Naive thymus-derived CD4-positive, alpha-beta T cell (primary cell): ENCODE measurements around the gene HOXD9. TPM values are rescaled to one million over a fixed set of nuclear protein-coding genes. Genes with fewer than 3 reads are reported as not detected.

Experiments used
- ATAC-seq: fragments of 150-1000 bp; cut with Tn5 transposase; 2 replicates; pipeline ENCODE4 v1.10.0; 2021; ENCODE audit warnings: mild to moderate bottlenecking, moderate library complexity
- CTCF ChIA-PET: fragments of 350-600 bp; sonication (Branson Sonifier 250); formaldehyde crosslinking; loops from one replicate; lab custom pipeline; 2021; ENCODE audit warnings: antibody characterized with exemption; lab: Charles Lee
- POLR2A ChIA-PET: fragments of 350-600 bp; sonication (Branson Sonifier 250); formaldehyde crosslinking; loops from one replicate; lab custom pipeline; 2021; ENCODE audit warnings: antibody characterized with exemption, inconsistent platforms; lab: Charles Lee
- DNase-seq, 9 donors: peaks; one replicate each; pipeline versions ENCODE4 v3.0.0 to v3.0.0-alpha.2; 2020 to 2022; ENCODE audit warnings: mixed read lengths in 1 of 9
- H3K27ac ChIP-seq: one replicate; pipeline ENCODE4 v1.7.0; 2013; ENCODE audit warnings: mild to moderate bottlenecking, low read depth, low read length, moderate library complexity
- H3K27me3 ChIP-seq, 2 donors: one replicate each; pipeline ENCODE4 v1.7.0; 2013; ENCODE audit warnings: low read length in 2 of 2, mild to moderate bottlenecking in 2 of 2, moderate library complexity in 2 of 2; ENCODE audit not compliant: control insufficient read depth in 2 of 2, insufficient read depth in 2 of 2
- H3K36me3 ChIP-seq, 3 experiments: 1 replicate in 2 of 3; 2 replicates in 1 of 3; pipeline ENCODE4 v1.7.0; 2013; ENCODE audit warnings: low read length in 3 of 3, mild to moderate bottlenecking in 3 of 3, moderate library complexity in 1 of 3; ENCODE audit not compliant: insufficient read depth in 3 of 3, control insufficient read depth in 2 of 3
- H3K4me1 ChIP-seq, 2 donors: one replicate each; pipeline ENCODE4 v1.7.0; 2013; ENCODE audit warnings: low read length in 2 of 2, mild to moderate bottlenecking in 2 of 2, moderate library complexity in 1 of 2; ENCODE audit not compliant: control insufficient read depth in 2 of 2, insufficient read depth in 2 of 2
- H3K4me3 ChIP-seq: 2 replicates; pipeline ENCODE4 v1.7.0; 2013; ENCODE audit warnings: mild to moderate bottlenecking, low read length
- H3K9me3 ChIP-seq, 3 experiments: 1 replicate in 2 of 3; 2 replicates in 1 of 3; pipeline ENCODE4 v1.7.0; 2013; ENCODE audit warnings: low read length in 3 of 3; ENCODE audit not compliant: control insufficient read depth in 2 of 3
- H3K27ac Mint-ChIP-seq, 9 donors: one replicate each; pipeline ENCODE4 v1.8.0; 2020 to 2022; ENCODE audit warnings: mixed read lengths in 9 of 9, mild to moderate bottlenecking in 8 of 9, moderate library complexity in 5 of 9, inconsistent platforms in 2 of 9
- H3K27me3 Mint-ChIP-seq, 5 donors: one replicate each; pipeline ENCODE4 v1.8.0; 2021 to 2022; ENCODE audit warnings: mixed read lengths in 5 of 5, mild to moderate bottlenecking in 1 of 5
- H3K36me3 Mint-ChIP-seq, 5 donors: one replicate each; pipeline ENCODE4 v1.8.0; 2020 to 2022; ENCODE audit warnings: mixed read lengths in 5 of 5, mild to moderate bottlenecking in 3 of 5, inconsistent platforms in 1 of 5
- H3K4me1 Mint-ChIP-seq, 7 donors: one replicate each; pipeline ENCODE4 v1.8.0; 2020 to 2022; ENCODE audit warnings: mixed read lengths in 7 of 7, mild to moderate bottlenecking in 3 of 7, inconsistent platforms in 1 of 7
- H3K4me3 Mint-ChIP-seq, 10 donors: one replicate each; pipeline ENCODE4 v1.8.0; 2020 to 2022; ENCODE audit warnings: mild to moderate bottlenecking in 10 of 10, mixed read lengths in 10 of 10, moderate library complexity in 6 of 10, inconsistent platforms in 2 of 10
- H3K9me3 Mint-ChIP-seq, 11 donors: one replicate each; pipeline ENCODE4 v1.8.0; 2020 to 2022; ENCODE audit warnings: mixed read lengths in 11 of 11, mild to moderate bottlenecking in 4 of 11, inconsistent platforms in 1 of 11, moderate library complexity in 1 of 11
- intact Hi-C, 2 donors: fragments of 100-400 bp; cut with micrococcal nuclease; formaldehyde crosslinking; loops; one replicate each; pipeline ENCODE4 v1.15.1; 2023
- polyA plus RNA-seq, 2 donors: library from polyadenylated mRNA; unstranded; fragments of 300-500 nt; fragmentation: Illumina TruSeq; gene quantifications; one replicate each; pipeline ENCODE4 v1.2.3, GENCODE V29; 2021
- total RNA-seq, 6 experiments: library from RNA in 5 of 6; stranded (reverse) in 5 of 6; gene quantifications; 1 replicate in 5 of 6; 2 replicates in 1 of 6; pipeline ENCODE4 v1.2.3 and lab custom pipeline; 2021 to 2026

Gene HOXD9
- total and polyA plus RNA-seq, 7 experiments from 2014 or later: not detected

- ATAC-seq: peak; percentile 81
Measured at GRCh38 chr2:176096986-176097819, 25.3 kb upstream of the HOXD9 start.

GRCh38 chr2:176097820-176098365, 24.6 kb upstream of the HOXD9 start:
- H3K9me3 ChIP-seq: peaks cover 0 to 4% (median 0%) of the 10 kb centered on the region in 3 experiments
- H3K27me3 Mint-ChIP-seq: peaks cover 84 to 94% (median 88%) of the 10 kb centered on the region in 5 donors
- H3K36me3 ChIP-seq: no peaks in the 10 kb centered on the region
- POLR2A ChIA-PET: interaction anchor here (1.2 kb wide), 1 partner anchor 408 kb away, joined by 4 read pairs; no protein-coding TSS in a partner anchor
- peaks cover 14 to 18% of the 10 kb centered on the region in 2 donors for H3K4me1 ChIP-seq
- H3K4me1 Mint-ChIP-seq: peaks cover 17 to 35% (median 29%) of the 10 kb centered on the region in 7 donors
- no peak for DNase-seq
- peaks cover 0 to 33% (median 7%) of the 10 kb centered on the region in 11 donors for H3K9me3 Mint-ChIP-seq
- intact Hi-C loops: loop anchor here (1.0 to 5.0 kb wide), 10 partner anchors 19 to 1396 kb away; partner anchors contain the start of gene LNPK (in 1 of the 2)
- H3K4me3 Mint-ChIP-seq: peak overlapping the region; percentile 72 to 86 (median 76)
- H3K27me3 ChIP-seq: peaks cover 38 to 67% of the 10 kb centered on the region in 2 donors
- CTCF ChIA-PET: interaction anchor here (0.7 to 1.8 kb wide), 4 partner anchors 408 to 847 kb away, joined by 4 to 25 read pairs (median 6); no protein-coding TSS in a partner anchor
- H3K27ac Mint-ChIP-seq: peak overlapping the region in 1 of 9 donors; percentile 30
- peaks cover 0 to 5% (median 0%) of the 10 kb centered on the region in 5 donors for H3K36me3 Mint-ChIP-seq
- H3K27ac ChIP-seq: no peak overlapping the region
- H3K4me3 ChIP-seq: peak overlapping the region; percentile 35
- no peak for ATAC-seq

More at GRCh38 chr2:176096986-176097819, 25.3 kb upstream of the HOXD9 start:
- Histone ChIP-seq H3K27ac (no peak overlapping the region), H3K9me3 (peaks cover 0 to 4% (median 0%) of the 10 kb centered on the region in 3 experiments), H3K4me1 (peaks cover 14 to 18% of the 10 kb centered on the region in 2 donors), H3K4me3 (peak overlapping the region; percentile 35), H3K36me3 (no peaks in the 10 kb centered on the region), H3K27me3 (peaks cover 38 to 60% of the 10 kb centered on the region in 2 donors)
- DNase-seq: peak in 4 of 9 donors; percentile 47 to 63 (median 59)
- Mint-ChIP-seq H3K4me3 (peak overlapping the region; percentile 72 to 86 (median 76)), H3K27me3 (peaks cover 78 to 88% (median 81%) of the 10 kb centered on the region in 5 donors), H3K27ac (peak overlapping the region in 1 of 9 donors; percentile 30), H3K9me3 (peaks cover 0 to 33% (median 7%) of the 10 kb centered on the region in 11 donors), H3K4me1 (peaks cover 17 to 35% (median 29%) of the 10 kb centered on the region in 7 donors), H3K36me3 (peaks cover 0 to 5% (median 0%) of the 10 kb centered on the region in 5 donors)
- ChIA-PET POLR2A (interaction anchor here (0.6 to 1.2 kb wide), 2 partner anchors 23 to 407 kb away, joined by 3 to 4 read pairs; no protein-coding TSS in a partner anchor), CTCF (interaction anchor here (0.7 to 1.9 kb wide), 7 partner anchors 407 to 846 kb away, joined by 3 to 25 read pairs (median 5); no protein-coding TSS in a partner anchor)
- intact Hi-C loops: loop anchor here (1.0 to 5.0 kb wide), 9 partner anchors 35 to 1395 kb away; partner anchors contain the start of gene LNPK (in 1 of the 2)

GRCh38 chr2:176098366-176099158, 24.0 kb upstream of the HOXD9 start:
- ChIA-PET POLR2A (interaction anchor here (1.2 kb wide), 1 partner anchor 408 kb away, joined by 4 read pairs; no protein-coding TSS in a partner anchor), CTCF (interaction anchor here (1.1 to 1.8 kb wide), 2 partner anchors 409 to 847 kb away, joined by 5 to 25 read pairs; no protein-coding TSS in a partner anchor)
- H3K36me3 Mint-ChIP-seq: peaks cover 0 to 5% (median 0%) of the 10 kb centered on the region in 5 donors
- H3K27me3 Mint-ChIP-seq: peaks cover 85 to 95% (median 90%) of the 10 kb centered on the region in 5 donors
- peaks cover 0 to 37% (median 7%) of the 10 kb centered on the region in 11 donors for H3K9me3 Mint-ChIP-seq
- H3K4me3 Mint-ChIP-seq: peak overlapping the region in 3 of 10 donors; percentile 24 to 75 (median 72)
- H3K4me3 ChIP-seq: no peak overlapping the region
- peaks cover 12 to 14% of the 10 kb centered on the region in 2 donors for H3K4me1 ChIP-seq
- no peaks in the 10 kb centered on the region for H3K9me3 ChIP-seq
- ATAC-seq: no peak
- peaks cover 42 to 68% of the 10 kb centered on the region in 2 donors for H3K27me3 ChIP-seq
- H3K27ac ChIP-seq: no peak overlapping the region
- no peak for DNase-seq
- no peaks in the 10 kb centered on the region for H3K36me3 ChIP-seq
- H3K4me1 Mint-ChIP-seq: peaks cover 14 to 29% (median 25%) of the 10 kb centered on the region in 7 donors
- H3K27ac Mint-ChIP-seq: peak overlapping the region in 1 of 9 donors; percentile 40
- intact Hi-C loops: loop anchor here in 1 of 2 donors (2.0 to 5.0 kb wide), 3 partner anchors 20 to 1396 kb away; no protein-coding TSS in a partner anchor

- peak overlapping the region in 3 of 10 donors; percentile 17 to 24 (median 20) for H3K4me3 Mint-ChIP-seq
- POLR2A ChIA-PET: no interaction called here
- H3K36me3 ChIP-seq: no peaks in the 10 kb centered on the region
- ATAC-seq (no peak), DNase-seq (no peak)
- peak overlapping the region in 3 of 9 donors; percentile 29 to 45 (median 40) for H3K27ac Mint-ChIP-seq
- peaks cover 10 to 14% of the 10 kb centered on the region in 2 donors for H3K4me1 ChIP-seq
- CTCF ChIA-PET: no interaction called here
- intact Hi-C loops: loop anchor here in 1 of 2 donors (2.0 to 5.0 kb wide), 3 partner anchors 20 to 1397 kb away; no protein-coding TSS in a partner anchor
- H3K4me1 Mint-ChIP-seq: peaks cover 14 to 28% (median 22%) of the 10 kb centered on the region in 7 donors
- H3K4me3 ChIP-seq: no peak overlapping the region
- peaks cover 0 to 5% (median 0%) of the 10 kb centered on the region in 5 donors for H3K36me3 Mint-ChIP-seq
- no peaks in the 10 kb centered on the region for H3K9me3 ChIP-seq
- H3K9me3 Mint-ChIP-seq: peaks cover 0 to 32% (median 2%) of the 10 kb centered on the region in 11 donors
- H3K27ac ChIP-seq: no peak overlapping the region
- H3K27me3 Mint-ChIP-seq: peaks cover 85 to 95% (median 90%) of the 10 kb centered on the region in 5 donors
- peaks cover 41 to 67% of the 10 kb centered on the region in 2 donors for H3K27me3 ChIP-seq
Measured at GRCh38 chr2:176099159-176099727, 23.3 kb upstream of the HOXD9 start.

GRCh38 chr2:176099728-176100546, 22.6 kb upstream of the HOXD9 start, which contains the start of gene HOXD12:
TSS of gene HOXD12 (plus strand) at chr2:176099795. CDS start at chr2:176099802, 7 bp downstream.
- no peaks in the 10 kb centered on the region for H3K36me3 ChIP-seq
- Mint-ChIP-seq H3K9me3 (peaks cover 0 to 27% (median 0%) of the 10 kb centered on the region in 11 donors), H3K4me1 (peaks cover 19 to 33% (median 22%) of the 10 kb centered on the region in 7 donors), H3K27ac (peak within 1 kb of the TSS in 4 of 9 donors; percentile 14 to 45 (median 34)), H3K27me3 (peaks cover 85 to 95% (median 90%) of the 10 kb centered on the region in 5 donors), H3K36me3 (peaks cover 0 to 5% (median 0%) of the 10 kb centered on the region in 5 donors), H3K4me3 (peak within 1 kb of the TSS in 3 of 10 donors; percentile 17 to 24 (median 20))
- H3K27ac ChIP-seq: no peak within 1 kb of the TSS
- peaks cover 10 to 14% of the 10 kb centered on the region in 2 donors for H3K4me1 ChIP-seq
- ChIA-PET CTCF (no interaction called here), POLR2A (no interaction called here)
- no peaks in the 10 kb centered on the region for H3K9me3 ChIP-seq
- H3K27me3 ChIP-seq: peaks cover 34 to 63% of the 10 kb centered on the region in 2 donors
- no peak within 1 kb of the TSS for H3K4me3 ChIP-seq
- intact Hi-C loops: loop anchor here in 1 of 2 donors (2.0 to 5.0 kb wide), 3 partner anchors 21 to 1398 kb away; no protein-coding TSS in a partner anchor
- DNase-seq: peak in 2 of 9 donors; percentile 6 to 20
- no peak for ATAC-seq
